Endothelial cell (in vitro differentiated cells): Measurements from ENCODE around the gene ADAP1. TPM values are rescaled to one million over a fixed set of nuclear protein-coding genes. Genes with fewer than 3 reads are reported as not detected.

Experiments used
- DNase-seq: peaks from one replicate; pipeline ENCODE4 v3.0.0; 2021; ENCODE audit warnings: low spot score
- H3K27ac Mint-ChIP-seq: one replicate; pipeline ENCODE4 v1.8.0; 2021; ENCODE audit warnings: mixed read lengths, inconsistent platforms; ENCODE audit not compliant: unreplicated experiment
- H3K27me3 Mint-ChIP-seq: one replicate; pipeline ENCODE4 v1.8.0; 2021; ENCODE audit warnings: mild to moderate bottlenecking, moderate library complexity, mixed read lengths, inconsistent platforms; ENCODE audit not compliant: unreplicated experiment
- H3K36me3 Mint-ChIP-seq: one replicate; pipeline ENCODE4 v1.8.0; 2021; ENCODE audit warnings: mild to moderate bottlenecking, low read depth, mixed read lengths, inconsistent platforms; ENCODE audit not compliant: unreplicated experiment
- H3K4me1 Mint-ChIP-seq: one replicate; pipeline ENCODE4 v1.8.0; 2021; ENCODE audit warnings: mild to moderate bottlenecking, mixed read lengths, inconsistent platforms; ENCODE audit not compliant: unreplicated experiment
- H3K4me3 Mint-ChIP-seq: one replicate; pipeline ENCODE4 v1.8.0; 2021; ENCODE audit warnings: mild to moderate bottlenecking, mixed read lengths, inconsistent platforms; ENCODE audit not compliant: unreplicated experiment
- H3K9me3 Mint-ChIP-seq: one replicate; pipeline ENCODE4 v1.8.0; 2021; ENCODE audit warnings: mixed read lengths, inconsistent platforms; ENCODE audit not compliant: unreplicated experiment
- CTCF ChIP-seq: fragments of 200-600 bp; sonication (generic); IDR thresholded peaks from one replicate; pipeline ENCODE4 v1.5.0; 2021; ENCODE audit warnings: antibody characterized with exemption; ENCODE audit not compliant: unreplicated experiment
- total RNA-seq: library from RNA; stranded (reverse); fragmentation: NEBNext Ultra II Directional; extraction: Animal tissue kit (Norgen Biotek cat#: 25700); gene quantifications from one replicate; pipeline ENCODE4 v1.2.1, GENCODE V29; 2021; ENCODE audit not compliant: unreplicated experiment

The ADAP1 gene
- total RNA-seq, 1 donor from 2014 or later, result 1.7 TPM

DNA sequence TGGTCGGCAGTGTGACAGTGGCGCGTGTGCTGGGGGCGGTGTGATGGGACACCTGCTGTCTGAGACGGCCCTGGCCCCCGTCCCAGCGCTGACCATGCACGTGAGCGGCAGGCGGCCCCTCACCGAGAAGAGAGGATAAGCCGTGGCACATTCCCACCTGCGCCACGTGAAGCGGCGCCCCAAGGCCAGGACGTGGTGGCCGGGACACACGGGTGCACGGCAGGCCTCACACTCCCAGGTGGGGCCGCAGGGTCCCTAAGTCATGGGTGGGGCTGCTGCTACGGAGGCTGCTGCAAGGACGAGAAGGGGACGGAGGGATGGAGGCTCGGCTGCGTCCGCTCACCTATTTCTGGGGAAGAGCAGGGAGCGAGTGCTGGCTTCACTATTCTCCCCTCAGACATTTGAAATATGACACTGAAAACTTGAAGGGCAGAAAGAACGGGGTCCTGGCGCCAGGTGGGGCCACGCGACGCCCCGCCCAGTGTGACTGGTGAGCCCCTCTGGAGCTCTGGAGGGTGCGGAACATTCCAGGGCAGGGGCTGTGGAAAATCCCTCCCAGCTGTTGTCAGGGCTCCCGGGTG is 36.0 kb upstream of the ADAP1 start:
- H3K4me1 Mint-ChIP-seq, result peaks cover 2% of the 10 kb centered on the region
- no peak for DNase-seq
- peaks cover 11% of the 10 kb centered on the region for H3K27me3 Mint-ChIP-seq
- no peaks in the 10 kb centered on the region for H3K9me3 Mint-ChIP-seq
- TF ChIP-seq CTCF, result no peak
- no peak overlapping the region for H3K27ac Mint-ChIP-seq
- no peaks in the 10 kb centered on the region for H3K36me3 Mint-ChIP-seq
- H3K4me3 Mint-ChIP-seq, result no peak overlapping the region

DNA sequence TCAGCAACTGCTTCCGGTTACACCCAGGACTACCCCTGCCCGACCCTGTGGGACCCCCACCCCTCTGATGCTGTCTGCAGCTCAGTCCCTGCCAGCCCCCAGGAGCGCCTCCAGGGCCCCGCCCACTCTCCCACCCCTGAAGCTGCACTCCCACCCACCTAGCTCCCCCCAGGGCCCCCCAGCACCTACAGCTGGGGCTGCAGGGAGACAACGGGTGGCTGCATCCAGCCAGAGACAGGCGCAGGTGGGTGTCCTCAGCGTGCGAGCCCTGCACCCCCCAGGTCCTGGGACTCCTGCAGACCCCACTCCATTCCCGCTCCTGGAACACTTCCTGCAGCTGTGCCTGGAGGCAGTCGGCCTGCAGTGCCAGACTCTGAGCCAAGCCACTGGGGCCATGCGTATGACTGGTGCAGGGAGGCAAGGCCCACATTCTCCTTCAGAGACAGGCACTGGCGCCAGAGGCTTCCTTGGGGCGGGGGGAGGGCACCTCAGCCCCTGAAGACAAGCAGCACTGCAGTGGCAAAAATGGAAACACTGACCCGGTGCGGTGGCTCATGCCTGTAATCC is 34.6 kb upstream of the ADAP1 start:
- DNase-seq, result no peak
- no peak overlapping the region for H3K27ac Mint-ChIP-seq
- H3K36me3 Mint-ChIP-seq, result no peaks in the 10 kb centered on the region
- H3K9me3 Mint-ChIP-seq, result no peaks in the 10 kb centered on the region
- peaks cover 2% of the 10 kb centered on the region for H3K4me1 Mint-ChIP-seq
- TF ChIP-seq CTCF, result no peak
- no peak overlapping the region for H3K4me3 Mint-ChIP-seq
- peaks cover 6% of the 10 kb centered on the region for H3K27me3 Mint-ChIP-seq

DNA sequence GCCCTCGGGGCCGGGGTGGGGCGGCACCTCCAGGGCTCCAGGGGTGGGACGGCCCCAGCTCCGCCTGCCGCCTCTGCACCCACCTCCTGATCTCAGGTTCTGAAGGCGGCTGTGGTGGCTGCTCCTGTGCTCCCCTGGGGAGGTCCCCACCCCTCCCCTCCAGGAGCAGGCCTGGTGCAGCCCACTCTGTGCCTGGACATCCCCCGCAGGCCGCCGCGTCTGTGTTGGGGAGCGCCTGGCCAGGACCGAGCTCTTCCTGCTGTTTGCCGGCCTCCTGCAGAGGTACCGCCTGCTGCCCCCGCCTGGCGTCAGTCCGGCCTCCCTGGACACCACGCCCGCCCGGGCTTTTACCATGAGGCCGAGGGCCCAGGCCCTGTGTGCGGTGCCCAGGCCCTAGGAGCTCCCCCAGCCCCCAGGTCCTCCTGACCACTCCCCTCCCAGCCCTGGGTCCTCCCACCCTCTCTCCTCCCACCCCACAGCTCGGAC is 34.0 kb upstream of the ADAP1 start:
- no peaks in the 10 kb centered on the region for H3K36me3 Mint-ChIP-seq
- H3K27me3 Mint-ChIP-seq, result peaks cover 6% of the 10 kb centered on the region
- no peak overlapping the region for H3K27ac Mint-ChIP-seq
- no peak for DNase-seq
- no peaks in the 10 kb centered on the region for H3K9me3 Mint-ChIP-seq
- no peak for TF ChIP-seq CTCF
- H3K4me1 Mint-ChIP-seq, result peaks cover 2% of the 10 kb centered on the region
- H3K4me3 Mint-ChIP-seq, result no peak overlapping the region

GRCh38 chr7:987909-988308 is 33.4 kb upstream of the ADAP1 start:
- peaks cover 2% of the 10 kb centered on the region for H3K4me1 Mint-ChIP-seq
- H3K27me3 Mint-ChIP-seq, result peaks cover 6% of the 10 kb centered on the region
- no peaks in the 10 kb centered on the region for H3K36me3 Mint-ChIP-seq
- TF ChIP-seq CTCF, result no peak
- no peak overlapping the region for H3K4me3 Mint-ChIP-seq
- H3K9me3 Mint-ChIP-seq, result no peaks in the 10 kb centered on the region
- DNase-seq, result no peak
- H3K27ac Mint-ChIP-seq, result no peak overlapping the region
